HG02610 (cell line): ENCODE data around the gene SKP2.
"Not testable (repeated sequence)": the region's sequence is repeated elsewhere in the genome, so short reads cannot be mapped to it uniquely, and the experiment has no call there.

Experiments used
- ATAC-seq: cut with Tn5 transposase; IDR thresholded peaks from one replicate; pipeline ENCODE4 v1.9.1; 2021; ENCODE audit warnings: mild to moderate bottlenecking, moderate library complexity; ENCODE audit not compliant: unreplicated experiment

The SKP2 gene

GRCh38 chr5:36156121-36156601, 4.2 kb downstream of the SKP2 start:
- ATAC-seq, result no peak

GRCh38 chr5:36156619-36157018, 4.7 kb downstream of the SKP2 start:
- ATAC-seq, result no peak

GRCh38 chr5:36158144-36158543, 6.2 kb downstream of the SKP2 start:
- no peak for ATAC-seq

- no peak for ATAC-seq
Observed at GRCh38 chr5:36160617-36161016, 8.7 kb downstream of the SKP2 start.

GRCh38 chr5:36161361-36161760, 9.4 kb downstream of the SKP2 start:
- no peak for ATAC-seq

- no peak for ATAC-seq
Observed at GRCh38 chr5:36162810-36163486, 11.0 kb downstream of the SKP2 start.

GRCh38 chr5:36164461-36164860, 12.6 kb downstream of the SKP2 start:
- ATAC-seq, result no peak

GRCh38 chr5:36168737-36169136, 16.8 kb downstream of the SKP2 start:
- no peak for ATAC-seq

- no peak for ATAC-seq
Observed at GRCh38 chr5:36170832-36171424, 19.0 kb downstream of the SKP2 start.

GRCh38 chr5:36172599-36172998, 20.7 kb downstream of the SKP2 start:
- ATAC-seq, result no peak

- no peak for ATAC-seq
Observed at GRCh38 chr5:36173426-36173825, 21.5 kb downstream of the SKP2 start.

GRCh38 chr5:36174119-36174518, 22.2 kb downstream of the SKP2 start:
- no peak for ATAC-seq

- no peak for ATAC-seq
Observed at GRCh38 chr5:36175043-36175442, 23.1 kb downstream of the SKP2 start.

- ATAC-seq, result peak; percentile 95
Observed at GRCh38 chr5:36177154-36177553, 25.2 kb downstream of the SKP2 start.

GRCh38 chr5:36177715-36178523, 26.0 kb downstream of the SKP2 start:
- ATAC-seq, result no peak

- ATAC-seq, result no peak
Observed at GRCh38 chr5:36178524-36178890, 26.6 kb downstream of the SKP2 start.

- no peak for ATAC-seq
Observed at GRCh38 chr5:36179950-36180349, 28.0 kb downstream of the SKP2 start.

- ATAC-seq, result no peak
Observed at GRCh38 chr5:36180556-36181350, 28.8 kb downstream of the SKP2 start.

GRCh38 chr5:36181774-36182173, 29.9 kb downstream of the SKP2 start:
- no peak for ATAC-seq

- ATAC-seq, result not testable (repeated sequence)
Observed at GRCh38 chr5:36184408-36184807, 32.5 kb downstream of the SKP2 start.

- ATAC-seq, result no peak
Observed at GRCh38 chr5:36193746-36194145, 41.8 kb downstream of the SKP2 start.
